ENCODE measurements around the gene ART5. TPM values are rescaled to one million over a fixed set of nuclear protein-coding genes. Genes with fewer than 3 reads are reported as not detected.

ART5 gene
- total and polyA plus RNA-seq, 2 experiments from 2014 or later, result 6.4 to 12.9 TPM

GRCh38 chr11:3615998-3616397 is 25.8 kb downstream of the ART5 start:
- H3K4me1 Mint-ChIP-seq, result peaks cover 13% of the 10 kb centered on the region
- no peak overlapping the region for H3K4me2 ChIP-seq
- H3K27ac Mint-ChIP-seq, result peak overlapping the region; percentile 86; the same call in 1 of the 2 replicates
- no peaks in the 10 kb centered on the region for H3K36me3 ChIP-seq (ENCODE audit: insufficient read depth)
- H3K9me3 Mint-ChIP-seq, result peaks cover 6% of the 10 kb centered on the region; the same call in 1 of the 3 replicates
- no peaks in the 10 kb centered on the region for H3K4me1 ChIP-seq (ENCODE audit: insufficient read depth)
- no peak overlapping the region for H3K27ac ChIP-seq (ENCODE audit: low read depth)
- TF ChIP-seq ZNF462 (CRISPR knock-in tag; IDR thresholded peaks at IDR 0.05) (no peak), EZH2phosphoT487 (IDR thresholded peaks at IDR 0.05; ENCODE audit: unreplicated experiment) (no peak), NANOG (IDR thresholded peaks at IDR 0.05; ENCODE audit: borderline replicate concordance) (no peak), CREB1 (CRISPR knock-in tag; IDR thresholded peaks at IDR 0.05; ENCODE audit: low read depth) (no peak), ETS1 (IDR thresholded peaks at IDR 0.05) (no peak), JUNB (IDR thresholded peaks at IDR 0.05; ENCODE audit: unreplicated experiment) (no peak), POLR2AphosphoS5 (IDR thresholded peaks at IDR 0.05; ENCODE audit: low read depth) (no peak), REST (IDR thresholded peaks at IDR 0.05; ENCODE audit: unreplicated experiment) (no peak), ZNF114 (CRISPR knock-in tag; IDR thresholded peaks at IDR 0.05) (no peak), ZNF331 (CRISPR knock-in tag; IDR thresholded peaks at IDR 0.05; ENCODE audit: low read depth) (no peak), EZH2 (IDR thresholded peaks at IDR 0.05; ENCODE audit: low read depth, unreplicated experiment) (no peak), CTCF (conservative IDR thresholded peaks at IDR 0.05; ENCODE audit: low read depth in 2 of 2) (no peak), STAT1 (IDR thresholded peaks at IDR 0.05; ENCODE audit: unreplicated experiment) (no peak)
- H3F3A ChIP-seq (replicated peaks; ENCODE audit: low read depth), result 0 out of 2 replicates have a peak, but pooled peaks cover 2% of the 10 kb centered on the region
- H3K4me3 ChIP-seq, result no peak overlapping the region
- no peaks in the 10 kb centered on the region for H3K27me3 ChIP-seq (ENCODE audit: insufficient read depth)
- peaks cover 8% of the 10 kb centered on the region for H3K27me3 Mint-ChIP-seq (ENCODE audit: insufficient read depth, low read depth, poor library complexity)
- ATAC-seq (no peak), DNase-seq (ENCODE audit: low spot score) (no peak)
- no peaks in the 10 kb centered on the region; the same call in 2 of the 3 replicates for H3K36me3 Mint-ChIP-seq (ENCODE audit: low read depth)
- H2AFZ ChIP-seq, result peak overlapping the region; percentile 43; the same call in 1 of the 2 replicates
- no peaks in the 10 kb centered on the region for H3K79me2 ChIP-seq (replicated peaks; ENCODE audit: insufficient read depth)
- no peaks in the 10 kb centered on the region for H4K20me1 ChIP-seq (replicated peaks; ENCODE audit: insufficient read depth)
- H3K4me3 Mint-ChIP-seq, result no peak overlapping the region
- H3K9me2 ChIP-seq (ENCODE audit: insufficient read depth), result no peaks in the 10 kb centered on the region

All from GM23338 (cell line).